ENCODE results near the gene PRAC2.

PRAC2 gene

DNA sequence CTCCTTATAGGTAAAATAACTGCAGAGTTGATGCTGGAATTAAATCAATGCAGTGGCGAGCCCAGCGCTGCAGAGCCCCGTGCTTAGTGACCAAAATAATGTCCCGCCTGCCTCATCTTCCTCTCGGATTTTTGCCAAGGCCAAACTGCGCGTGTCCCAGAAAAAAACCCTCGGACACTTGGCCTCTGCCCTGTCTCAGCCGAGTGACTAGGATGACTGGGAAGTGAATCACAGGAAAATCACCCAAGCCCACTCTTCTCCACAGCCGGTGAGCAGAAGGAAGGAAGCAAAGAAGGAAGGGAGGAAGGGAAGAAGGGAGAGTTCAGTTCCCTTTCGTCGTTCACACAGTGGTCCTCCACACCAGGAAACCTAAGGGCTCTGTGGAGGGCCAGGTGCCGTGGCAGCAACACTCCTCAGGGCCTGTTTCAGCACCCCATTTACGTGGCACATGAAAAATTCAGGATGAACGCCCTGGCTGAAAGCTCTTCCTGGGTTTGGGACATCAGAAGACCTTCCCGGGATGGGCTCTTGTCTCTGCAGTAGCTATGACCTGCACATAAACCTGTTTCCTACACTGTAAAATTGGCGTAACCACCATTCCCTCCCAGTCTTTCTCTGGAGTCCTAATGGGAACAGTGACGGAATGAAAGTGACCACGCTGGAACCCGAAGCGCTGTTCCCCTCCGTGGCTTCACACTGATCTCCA lies 31.0 kb downstream of the PRAC2 start:
- DNase-seq (ENCODE audit: extremely low read depth in 1 of 2, low read depth in 1 of 2): no peak

DNA sequence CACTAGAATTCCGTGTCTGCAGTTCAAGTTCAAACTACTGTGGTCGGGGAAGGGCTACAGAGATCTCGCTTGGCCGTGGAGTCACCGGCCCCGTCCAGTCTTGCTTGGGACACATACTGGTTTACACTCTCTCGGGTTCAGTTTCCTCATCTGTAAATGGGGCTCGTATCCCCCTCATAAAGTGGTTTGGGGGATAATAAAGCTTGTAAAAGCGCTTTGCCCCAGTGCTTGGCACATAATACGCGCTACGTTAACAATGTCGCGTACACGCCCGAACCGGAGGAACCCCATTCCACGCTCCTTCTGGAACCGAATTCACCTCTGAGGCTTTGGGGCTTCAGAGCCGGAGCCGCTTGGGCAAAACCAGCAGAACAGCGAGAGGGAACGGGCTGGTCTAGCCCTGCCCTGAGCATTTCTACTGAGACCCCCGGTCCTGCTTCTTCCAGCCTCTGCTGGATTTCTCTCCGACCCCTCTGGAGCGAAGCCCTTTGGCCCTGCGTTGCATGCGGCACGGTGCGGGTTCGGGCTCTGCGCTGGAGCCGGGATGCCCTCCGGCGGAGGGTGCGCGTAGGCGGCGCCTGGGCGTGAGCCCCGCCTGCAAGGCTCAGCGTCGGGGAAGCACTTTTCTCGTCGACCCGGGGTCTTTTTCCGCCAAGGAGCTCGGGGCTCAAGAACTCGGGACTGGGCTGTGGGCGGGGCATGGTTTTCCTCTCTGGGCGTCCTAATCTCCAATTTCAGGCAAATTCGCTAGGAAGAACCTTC lies 31.7 kb downstream of the PRAC2 start:
- no peak for DNase-seq (ENCODE audit: extremely low read depth in 1 of 2, low read depth in 1 of 2)

DNA sequence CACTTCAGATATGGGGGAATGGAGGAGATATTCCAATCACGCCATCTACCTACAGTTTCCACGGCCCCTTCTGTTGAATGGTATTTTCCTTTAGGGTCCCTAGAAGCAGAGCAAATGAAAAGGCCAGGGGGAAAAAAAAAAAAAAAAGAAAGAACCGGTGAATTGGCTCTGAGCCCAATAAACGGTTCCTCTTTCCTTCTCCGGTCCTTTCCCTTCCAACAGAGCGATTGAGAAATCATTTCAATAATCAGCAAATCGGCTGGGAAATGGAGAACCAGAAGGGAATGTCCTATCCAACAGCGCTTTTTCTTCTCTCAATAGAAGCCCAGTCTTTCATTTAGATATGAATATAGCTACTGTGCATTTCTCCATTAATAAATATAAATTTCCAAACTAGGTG lies 32.4 kb downstream of the PRAC2 start:
- no peak for DNase-seq (ENCODE audit: extremely low read depth in 1 of 2, low read depth in 1 of 2)

- no peak for DNase-seq (ENCODE audit: extremely low read depth in 1 of 2, low read depth in 1 of 2)
These were observed 33.9 kb downstream of the PRAC2 start for GRCh38 chr17:48756830-48757251.

- no peak for DNase-seq (ENCODE audit: extremely low read depth in 1 of 2, low read depth in 1 of 2)
These were observed 34.6 kb downstream of the PRAC2 start for GRCh38 chr17:48757524-48757961.

DNA sequence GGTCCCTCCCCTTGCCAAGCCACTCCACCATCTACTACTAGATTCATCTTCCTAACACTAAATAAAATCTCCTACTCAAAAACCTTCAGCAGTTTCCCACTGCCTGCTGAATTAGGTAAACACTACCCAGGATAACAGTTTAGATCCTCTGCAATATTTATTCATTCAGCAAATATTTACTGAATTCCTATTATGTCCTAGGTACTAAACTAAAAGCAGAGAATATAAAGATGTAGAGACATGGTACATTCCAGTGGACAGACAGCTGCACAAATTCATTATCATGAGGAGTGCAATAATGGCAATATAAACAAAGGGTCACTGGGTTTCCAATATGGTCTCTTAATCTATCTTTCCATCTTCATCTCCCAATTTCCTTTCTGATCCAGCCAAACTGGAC lies 36.3 kb downstream of the PRAC2 start:
- no peak for DNase-seq (ENCODE audit: extremely low read depth in 1 of 2, low read depth in 1 of 2)

- no peak for DNase-seq (ENCODE audit: extremely low read depth in 1 of 2, low read depth in 1 of 2)
These were observed 37.4 kb downstream of the PRAC2 start for GRCh38 chr17:48760411-48760810.

DNA sequence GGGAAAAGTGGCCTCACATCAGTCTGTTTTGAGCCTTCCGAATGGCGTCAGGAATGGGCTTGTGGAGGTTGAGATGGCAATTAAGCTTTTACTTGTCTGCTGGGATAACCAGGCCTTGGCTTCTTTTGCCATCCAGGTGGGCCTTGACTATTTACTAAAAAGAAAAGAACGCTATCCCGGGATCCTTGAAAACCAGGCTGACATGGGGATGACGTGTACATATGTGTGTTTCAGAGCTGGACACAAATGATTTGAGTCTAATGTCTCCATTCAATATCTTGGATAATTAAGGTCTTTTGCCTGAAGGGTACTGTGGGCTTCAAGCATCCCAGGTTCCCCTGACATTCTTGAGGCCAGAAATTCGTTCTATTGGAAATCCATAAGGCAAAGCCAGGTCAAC lies 38.1 kb downstream of the PRAC2 start:
- no peak for DNase-seq (ENCODE audit: extremely low read depth in 1 of 2, low read depth in 1 of 2)

- DNase-seq (ENCODE audit: extremely low read depth in 1 of 2, low read depth in 1 of 2): no peak
These were observed 44.3 kb downstream of the PRAC2 start for GRCh38 chr17:48767263-48767774.

- DNase-seq (ENCODE audit: extremely low read depth in 1 of 2, low read depth in 1 of 2): no peak
These were observed 46.2 kb downstream of the PRAC2 start for GRCh38 chr17:48769009-48769675.

- DNase-seq (ENCODE audit: extremely low read depth in 1 of 2, low read depth in 1 of 2): no peak
These were observed 48.0 kb downstream of the PRAC2 start for GRCh38 chr17:48770954-48771353.

DNA sequence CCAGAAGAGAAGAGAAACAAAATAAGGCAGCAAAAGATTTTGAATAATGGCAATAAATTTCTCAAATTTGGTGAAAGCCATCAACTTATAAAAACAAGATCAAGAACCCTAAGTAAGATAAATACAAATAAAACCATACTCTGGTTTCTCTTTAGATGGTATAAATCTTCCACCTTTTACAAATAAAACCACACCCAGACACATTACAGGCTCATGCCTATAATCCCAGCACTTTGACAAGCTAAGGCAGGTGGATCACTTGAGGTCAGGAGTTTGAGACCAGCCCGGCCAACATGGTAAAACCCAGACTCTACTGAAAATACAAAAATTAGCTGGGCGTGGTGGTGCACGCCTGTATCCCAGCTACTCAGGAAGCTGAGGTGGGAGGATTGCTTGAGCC lies 50.3 kb downstream of the PRAC2 start:
- no peak for DNase-seq (ENCODE audit: extremely low read depth in 1 of 2, low read depth in 1 of 2)

Data from stimulated activated CD8-positive, alpha-beta memory T cell treated with anti-CD3 and anti-CD28 coated beads, Interleukin-7, amount 100 ng/mL, for 48 hours (primary cell).